Right lobe of liver (tissue), 4 donors: ENCODE data around the gene IGFBP5.

Experiments used
- CTCF ChIP-seq, 4 donors: fragments of 200-600 bp in 3 of 4; fragments of 450-650 bp in 1 of 4; IDR thresholded peaks; one replicate each; pipeline versions ENCODE4 v1.5.1 to v1.8.0; 2016 to 2022; ENCODE audit warnings: antibody characterized with exemption in 4 of 4, mild to moderate bottlenecking in 2 of 4
- POLR2A ChIP-seq: fragments of 450-650 bp; IDR thresholded peaks from one replicate; pipeline ENCODE4 v1.6.1; 2017; ENCODE audit warnings: antibody characterized with exemption, mild to moderate bottlenecking
- donor health status: DM: no; HTN: no; CAD: no.
- donor health status: DM: no; HTN: no; CAD: no.
- donor health status: DM: no; HTN: yes; CAD: no.

DNA sequence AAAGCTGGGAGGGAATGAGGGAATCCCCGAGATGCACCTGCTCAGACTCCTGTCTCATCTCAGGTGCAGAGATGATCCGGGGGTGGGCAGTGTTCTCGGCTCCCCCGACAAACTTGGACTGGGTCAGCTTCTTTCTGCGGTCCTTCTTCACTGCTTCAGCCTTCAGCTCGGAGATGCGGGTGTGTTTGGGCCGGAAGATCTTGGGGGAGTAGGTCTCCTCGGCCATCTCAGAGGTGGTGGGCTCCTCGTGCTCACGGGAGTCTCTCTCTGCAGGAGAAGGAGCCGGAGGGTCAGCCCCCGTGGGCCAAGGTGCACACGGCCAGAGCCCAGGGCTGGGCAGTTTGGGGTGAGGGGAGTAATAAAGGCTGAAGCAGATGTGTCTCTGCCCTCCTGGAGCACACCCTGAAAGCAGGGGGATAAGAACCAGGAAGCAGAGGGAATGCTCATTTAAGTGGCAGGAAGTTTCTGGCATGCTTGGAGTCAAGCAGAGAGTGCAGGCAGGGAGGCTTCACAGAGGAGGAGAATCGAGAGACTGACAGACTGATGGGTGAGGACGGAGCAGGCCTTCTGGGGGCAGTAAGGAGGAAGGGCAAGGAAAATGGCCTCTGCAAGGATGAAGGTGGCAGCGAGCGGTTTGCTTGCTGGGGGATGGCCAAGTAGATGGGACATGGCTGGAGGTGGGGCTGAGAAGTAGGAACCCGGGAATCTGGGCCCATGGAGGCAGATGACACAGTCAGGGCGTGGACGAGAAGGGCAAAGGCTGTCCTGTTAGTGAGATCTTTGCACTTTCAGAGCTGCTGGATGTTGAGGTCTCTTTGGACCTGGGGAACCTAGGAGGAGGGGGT is 16.3 kb downstream of the IGFBP5 start:
- no peak for TF ChIP-seq CTCF (IDR thresholded peaks at IDR 0.05)
- no peak for TF ChIP-seq POLR2A
